Kidney (tissue), 14 donors: ENCODE data around the gene CEP131. TPM values are rescaled to one million over a fixed set of nuclear protein-coding genes. Genes with fewer than 3 reads are reported as not detected.
A peak's percentile ranks its signal among the peaks of the same experiment; 100 is the strongest.

Experiments used
- DNase-seq, 5 donors: peaks; one replicate each; pipeline ENCODE4 v3.0.0-alpha.2; 2013 to 2020
- FAIRE-seq: peaks from 2 replicates; lab custom pipeline; 2012; peaks lifted over from hg19 to GRCh38; lab: Jason Lieb, UNC
- H3K27ac ChIP-seq, 2 donors: one replicate each; pipeline ENCODE4 v1.7.0; 2013; ENCODE audit warnings: low read depth in 2 of 2, low read length in 2 of 2, inconsistent platforms in 1 of 2
- H3K27me3 ChIP-seq: one replicate; pipeline ENCODE4 v1.7.1; 2013; ENCODE audit warnings: low read length, inconsistent platforms; ENCODE audit not compliant: control insufficient read depth, insufficient read depth
- H3K36me3 ChIP-seq, 3 donors: one replicate each; pipeline versions ENCODE4 v1.7.0 to v1.7.1; 2013; ENCODE audit warnings: low read length in 3 of 3, control low read depth in 1 of 3, inconsistent platforms in 1 of 3; ENCODE audit not compliant: insufficient read depth in 3 of 3, control insufficient read depth in 2 of 3
- H3K4me1 ChIP-seq, 3 donors: one replicate each; pipeline versions ENCODE4 v1.7.0 to v1.7.1; 2013; ENCODE audit warnings: low read length in 3 of 3, inconsistent platforms in 1 of 3, low read depth in 1 of 3; ENCODE audit not compliant: control insufficient read depth in 2 of 3, insufficient read depth in 2 of 3
- H3K4me3 ChIP-seq, 3 donors: one replicate each; pipeline versions ENCODE4 v1.7.0 to v1.8.1; 2013; ENCODE audit warnings: low read length in 3 of 3, control low read depth in 1 of 3, inconsistent platforms in 1 of 3
- H3K9ac ChIP-seq, 3 donors: one replicate each; pipeline versions ENCODE4 v1.7.0 to v1.7.1; 2013; ENCODE audit warnings: low read length in 3 of 3, control low read depth in 1 of 3, inconsistent platforms in 1 of 3
- H3K9me3 ChIP-seq, 3 donors: one replicate each; pipeline versions ENCODE4 v1.7.0 to v1.7.1; 2013; ENCODE audit warnings: low read length in 3 of 3, control low read depth in 1 of 3, inconsistent platforms in 1 of 3; ENCODE audit not compliant: control insufficient read depth in 2 of 3, insufficient read depth in 1 of 3
- intact Hi-C: fragments of 100-400 bp; cut with DNase I; formaldehyde crosslinking; loops from one replicate; pipeline ENCODE4 v1.11.1; 2022
- polyA plus RNA-seq: library from polyadenylated mRNA; stranded (reverse); fragments of 350-450 nt; fragmentation: Illumina TruSeq; extraction: RNeasy Lipid Tissue Mini Kit (QIAGEN cat#74804); gene quantifications from one replicate; pipeline ENCODE4 v1.2.3, GENCODE V29; 2014; ENCODE audit warnings: low read depth, low replicate concordance; ENCODE audit not compliant: insufficient read depth
- total RNA-seq: library from RNA; stranded (reverse); fragmentation: NEBNext Ultra II Directional; extraction: Animal tissue kit (Norgen Biotek cat#: 25700); gene quantifications from one replicate; pipeline ENCODE4 v1.2.1, GENCODE V29; 2021
- TF ChIP-seq, protein P1 (sequence below): IDR thresholded peaks from 3 replicates; pipeline ENCODE4 v1.5.1; 2012; ENCODE audit warnings: mild to moderate bottlenecking, moderate library complexity, borderline replicate concordance; ENCODE audit not compliant: insufficient read depth; ENCODE audit errors: extremely low read depth
- donor health status: control.
- donor health status: control.
- donor health status: control.
- donor health status: control.
- donor health status: control.
- donor health status: DM: yes; HTN: yes; CAD: no.
- donor health status: Normal renal cell carcinoma (clear cell type).

The CEP131 gene
- total and polyA plus RNA-seq, 2 donors from 2014 or later: 6.9 to 7.5 TPM

DNA sequence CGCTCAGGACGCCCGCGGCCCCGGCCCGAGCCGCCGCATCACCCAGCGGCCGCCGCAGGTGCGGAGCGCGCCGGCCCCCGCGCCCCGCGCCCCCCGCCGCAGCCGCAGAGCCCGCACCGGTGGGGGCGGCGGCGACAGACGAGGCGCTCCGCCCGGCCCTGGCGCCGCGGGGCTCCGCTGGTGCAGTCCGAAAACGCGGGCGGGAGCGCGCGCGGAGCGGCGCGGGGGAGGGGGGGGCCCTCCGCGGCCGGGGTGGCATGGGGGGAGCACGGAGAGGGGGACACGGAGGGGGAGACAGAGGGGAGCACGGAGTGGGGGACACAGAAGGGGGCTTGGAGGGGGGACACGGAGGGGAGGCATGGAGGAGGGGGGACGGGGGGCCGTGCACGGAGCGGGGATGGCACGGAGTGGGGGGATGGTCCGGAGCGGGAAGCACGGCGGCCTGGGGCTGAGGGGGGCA, 56.7 kb downstream of the CEP131 start, which contains the start of gene AATK:
Gene AATK (minus strand): TSS at position 189 of the 460 bp plus-strand sequence. CDS start 229 bp downstream, outside the sequence.
- no peaks in the 10 kb centered on the region for H3K27me3 ChIP-seq

DNA sequence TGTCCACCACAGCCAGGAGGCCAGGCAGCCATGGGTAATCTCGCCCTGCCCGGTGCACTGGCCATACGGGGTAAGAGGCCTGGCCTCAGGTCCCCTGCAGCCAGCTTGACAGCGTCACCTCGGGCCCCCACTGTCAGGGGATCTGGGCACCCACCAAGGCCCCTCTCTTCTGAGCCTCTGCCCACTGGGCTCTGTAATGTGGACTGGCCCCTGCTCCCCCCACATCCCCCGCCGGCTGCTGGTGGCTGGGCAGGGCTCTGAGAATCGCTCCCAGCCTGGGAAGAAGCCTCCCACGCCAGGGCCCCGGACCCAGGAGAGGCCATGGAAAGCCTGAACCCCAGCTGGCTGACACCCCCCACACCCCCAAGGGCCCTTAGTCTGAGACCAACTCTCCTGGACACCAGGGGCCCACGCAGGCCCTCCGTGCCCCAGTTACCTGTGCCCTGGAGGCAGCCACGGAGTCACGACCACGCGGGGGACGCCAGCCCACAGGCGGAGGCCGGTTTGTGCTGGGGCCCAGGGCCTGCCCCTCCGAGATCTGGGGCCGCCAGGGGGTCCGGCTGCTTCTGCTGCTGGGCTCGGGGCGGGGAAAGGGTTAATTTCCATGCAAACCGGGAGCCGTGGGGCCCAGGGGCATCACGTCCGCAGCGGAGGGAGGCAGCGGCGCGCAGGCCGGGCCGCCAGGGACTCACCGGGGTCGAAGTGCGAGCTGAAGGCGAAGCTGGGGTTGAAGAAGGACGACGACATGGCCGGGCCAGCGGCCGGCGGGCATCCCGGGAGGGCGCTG, 57.3 kb downstream of the CEP131 start, which contains the start of gene PVALEF:
Gene PVALEF (plus strand): TSS at position 262 of the 787 bp plus-strand sequence. CDS start 15,720 bp downstream, outside the sequence.
- Histone ChIP-seq H3K4me3 (no peak within 1 kb of the TSS), H3K9me3 (no peaks in the 10 kb centered on the region), H3K4me1 (no peaks in the 10 kb centered on the region), H3K9ac (peak within 1 kb of the TSS in 1 of 3 donors; percentile 19), H3K36me3 (no peaks in the 10 kb centered on the region), H3K27me3 (no peaks in the 10 kb centered on the region), H3K27ac (no peak within 1 kb of the TSS)
- TF ChIP-seq, protein P1, sequence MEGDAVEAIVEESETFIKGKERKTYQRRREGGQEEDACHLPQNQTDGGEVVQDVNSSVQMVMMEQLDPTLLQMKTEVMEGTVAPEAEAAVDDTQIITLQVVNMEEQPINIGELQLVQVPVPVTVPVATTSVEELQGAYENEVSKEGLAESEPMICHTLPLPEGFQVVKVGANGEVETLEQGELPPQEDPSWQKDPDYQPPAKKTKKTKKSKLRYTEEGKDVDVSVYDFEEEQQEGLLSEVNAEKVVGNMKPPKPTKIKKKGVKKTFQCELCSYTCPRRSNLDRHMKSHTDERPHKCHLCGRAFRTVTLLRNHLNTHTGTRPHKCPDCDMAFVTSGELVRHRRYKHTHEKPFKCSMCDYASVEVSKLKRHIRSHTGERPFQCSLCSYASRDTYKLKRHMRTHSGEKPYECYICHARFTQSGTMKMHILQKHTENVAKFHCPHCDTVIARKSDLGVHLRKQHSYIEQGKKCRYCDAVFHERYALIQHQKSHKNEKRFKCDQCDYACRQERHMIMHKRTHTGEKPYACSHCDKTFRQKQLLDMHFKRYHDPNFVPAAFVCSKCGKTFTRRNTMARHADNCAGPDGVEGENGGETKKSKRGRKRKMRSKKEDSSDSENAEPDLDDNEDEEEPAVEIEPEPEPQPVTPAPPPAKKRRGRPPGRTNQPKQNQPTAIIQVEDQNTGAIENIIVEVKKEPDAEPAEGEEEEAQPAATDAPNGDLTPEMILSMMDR: no peak
- peak; percentile 56 to 82 (median 68) for DNase-seq
- intact Hi-C loops: no loop called here
- no peak for FAIRE-seq

More for the DNA sequence above, 56.7 kb downstream of the CEP131 start, which contains the start of gene AATK:
- Histone ChIP-seq H3K4me3 (no peak within 1 kb of the TSS), H3K27ac (no peak within 1 kb of the TSS), H3K9ac (peak within 1 kb of the TSS in 1 of 3 donors; percentile 19), H3K9me3 (no peaks in the 10 kb centered on the region), H3K36me3 (no peaks in the 10 kb centered on the region), H3K4me1 (no peaks in the 10 kb centered on the region)
- TF ChIP-seq, protein P1: no peak
- FAIRE-seq (no peak), DNase-seq (peak in 1 of 5 donors; percentile 42)
- intact Hi-C loops: no loop called here

DNA sequence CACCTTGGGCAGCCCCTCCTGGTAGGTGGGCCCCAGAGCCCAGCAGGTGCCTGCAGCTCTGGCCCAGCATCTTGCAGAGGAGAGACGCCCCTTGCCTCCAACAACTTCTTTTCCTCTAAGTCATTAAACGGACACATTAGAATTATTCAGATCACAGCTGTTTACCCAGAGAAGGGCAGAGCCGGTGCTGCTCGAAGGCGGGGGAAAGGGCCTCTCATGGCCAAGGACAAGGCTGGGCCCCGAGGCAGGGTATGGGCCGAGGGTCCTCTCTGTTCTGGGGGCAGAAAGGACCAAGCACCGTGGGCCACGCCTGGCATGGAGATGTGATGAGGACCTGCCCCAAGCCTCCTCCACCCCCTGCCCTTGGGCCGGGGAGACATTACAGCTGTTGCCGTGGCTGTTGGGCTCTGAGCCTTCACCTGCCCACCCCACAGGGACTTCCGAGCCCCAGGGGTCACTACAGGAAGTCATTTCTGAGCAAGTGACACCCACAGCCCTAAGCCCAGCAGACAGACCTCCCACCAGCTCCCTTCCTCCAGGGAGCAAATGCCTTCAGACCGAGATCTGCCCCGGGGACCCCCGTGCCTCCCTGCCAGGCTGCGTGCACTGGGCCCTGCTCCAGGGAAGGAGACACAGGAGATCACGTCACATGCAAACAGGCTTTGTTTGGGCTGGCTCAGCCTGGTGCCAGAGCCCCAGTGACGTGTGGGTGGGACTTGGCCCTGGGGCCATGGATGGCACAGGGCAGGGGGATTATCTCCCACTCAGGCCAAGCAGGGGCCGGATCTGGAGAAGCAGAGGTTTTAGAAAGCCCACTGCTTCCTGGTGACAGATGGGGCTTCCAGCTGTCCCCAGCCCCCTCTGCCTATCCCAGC, 58.2 kb downstream of the CEP131 start:
- peak in 1 of 5 donors; percentile 23 for DNase-seq
- no peak for FAIRE-seq
- no peak overlapping the region for H3K27ac ChIP-seq
- H3K36me3 ChIP-seq: no peaks in the 10 kb centered on the region
- TF ChIP-seq, protein P1: no peak
- no peaks in the 10 kb centered on the region for H3K27me3 ChIP-seq
- intact Hi-C loops: no loop called here
- no peak overlapping the region for H3K9ac ChIP-seq
- H3K4me1 ChIP-seq: no peaks in the 10 kb centered on the region
- H3K4me3 ChIP-seq: no peak overlapping the region
- no peaks in the 10 kb centered on the region for H3K9me3 ChIP-seq
